ENCODE results near the gene NAA10. TPM values are rescaled to one million over a fixed set of nuclear protein-coding genes. Genes with fewer than 3 reads are reported as not detected.

The NAA10 gene
- total RNA-seq, 1 experiment from 2014 or later, result 91.3 TPM

DNA sequence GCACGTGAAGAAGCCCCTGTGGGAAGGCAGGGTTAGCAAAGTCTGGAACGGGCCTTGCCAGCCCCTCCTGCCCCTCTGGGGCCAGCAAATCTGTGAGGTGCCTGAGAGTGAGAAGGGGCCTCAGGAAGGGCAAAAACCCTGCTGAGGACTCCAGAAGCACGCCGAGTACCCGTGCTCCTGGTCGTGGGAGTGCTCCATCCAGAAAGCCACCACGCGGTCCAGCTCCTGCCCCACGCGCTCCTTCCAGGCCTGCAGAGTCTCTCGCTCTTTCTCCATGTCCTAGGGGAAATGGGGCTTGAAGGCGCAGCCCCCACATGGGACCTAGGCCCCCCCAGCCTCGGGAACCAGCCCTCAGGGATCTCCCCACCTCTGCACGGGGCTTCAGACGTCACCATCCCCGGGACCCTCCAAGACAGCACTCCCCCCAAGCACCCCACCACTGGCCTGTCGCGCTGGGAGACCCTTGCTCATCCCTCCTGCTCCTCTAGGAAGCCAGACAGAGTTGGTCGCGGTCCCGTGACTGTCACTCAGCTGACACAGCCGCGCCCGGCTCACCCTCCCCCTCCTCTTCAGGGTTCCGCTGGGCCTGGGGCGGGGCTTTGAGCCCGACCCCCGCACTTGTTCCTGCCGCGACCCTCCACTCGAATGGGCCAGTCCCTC lies 9.4 kb upstream of the NAA10 start, which contains the start of gene RENBP:
RENBP (minus strand) TSS at position 504 of the 660 bp plus-strand sequence; CDS start at position 471, 33 bp downstream.
- no peaks in the 10 kb centered on the region for H3K27me3 ChIP-seq (replicated peaks; ENCODE audit: control insufficient read depth, insufficient read depth, low read length)
- TF ChIP-seq, protein P1, sequence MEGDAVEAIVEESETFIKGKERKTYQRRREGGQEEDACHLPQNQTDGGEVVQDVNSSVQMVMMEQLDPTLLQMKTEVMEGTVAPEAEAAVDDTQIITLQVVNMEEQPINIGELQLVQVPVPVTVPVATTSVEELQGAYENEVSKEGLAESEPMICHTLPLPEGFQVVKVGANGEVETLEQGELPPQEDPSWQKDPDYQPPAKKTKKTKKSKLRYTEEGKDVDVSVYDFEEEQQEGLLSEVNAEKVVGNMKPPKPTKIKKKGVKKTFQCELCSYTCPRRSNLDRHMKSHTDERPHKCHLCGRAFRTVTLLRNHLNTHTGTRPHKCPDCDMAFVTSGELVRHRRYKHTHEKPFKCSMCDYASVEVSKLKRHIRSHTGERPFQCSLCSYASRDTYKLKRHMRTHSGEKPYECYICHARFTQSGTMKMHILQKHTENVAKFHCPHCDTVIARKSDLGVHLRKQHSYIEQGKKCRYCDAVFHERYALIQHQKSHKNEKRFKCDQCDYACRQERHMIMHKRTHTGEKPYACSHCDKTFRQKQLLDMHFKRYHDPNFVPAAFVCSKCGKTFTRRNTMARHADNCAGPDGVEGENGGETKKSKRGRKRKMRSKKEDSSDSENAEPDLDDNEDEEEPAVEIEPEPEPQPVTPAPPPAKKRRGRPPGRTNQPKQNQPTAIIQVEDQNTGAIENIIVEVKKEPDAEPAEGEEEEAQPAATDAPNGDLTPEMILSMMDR (IDR thresholded peaks at IDR 0.05; ENCODE audit: insufficient read depth in 1 of 2, low read depth in 1 of 2, low read length in 1 of 2, severe bottlenecking in 1 of 2, unreplicated experiment in 1 of 2), result no peak
- Mint-ChIP-seq H3K27ac (ENCODE audit: unreplicated experiment) (no peak within 1 kb of the TSS), H3K27me3 (ENCODE audit: insufficient read depth, unreplicated experiment) (no peaks in the 10 kb centered on the region), H3K36me3 (ENCODE audit: insufficient read depth, unreplicated experiment) (peaks cover 31% of the 10 kb centered on the region), H3K4me1 (ENCODE audit: low read depth, unreplicated experiment) (peaks cover 5% of the 10 kb centered on the region), H3K9me3 (ENCODE audit: unreplicated experiment) (no peaks in the 10 kb centered on the region), H3K4me3 (ENCODE audit: unreplicated experiment) (no peak within 1 kb of the TSS)
- no TSS peak for BruUV-seq (replicated peaks)
- DNase-seq, result no peak
- H3K36me3 ChIP-seq (ENCODE audit: control insufficient read depth, insufficient read depth, low read length), result no peaks in the 10 kb centered on the region; the same call in 1 of the 2 replicates
- ChIA-PET CTCF (interaction anchor here (0.6 kb wide), 1 partner anchor 40 kb away, joined by 3 read pairs; no protein-coding TSS in a partner anchor), POLR2A (no interaction called here)
- H3K4me1 ChIP-seq, result 0 out of 2 replicates have a peak, but pooled peaks cover 6% of the 10 kb centered on the region
- intact Hi-C loops (cut with micrococcal nuclease; ENCODE audit: unreplicated experiment), result no loop called here
- H3K9me3 ChIP-seq, result no peaks in the 10 kb centered on the region
- no peak within 1 kb of the TSS for H3K4me3 ChIP-seq (ENCODE audit: low read depth, low read length)

DNA sequence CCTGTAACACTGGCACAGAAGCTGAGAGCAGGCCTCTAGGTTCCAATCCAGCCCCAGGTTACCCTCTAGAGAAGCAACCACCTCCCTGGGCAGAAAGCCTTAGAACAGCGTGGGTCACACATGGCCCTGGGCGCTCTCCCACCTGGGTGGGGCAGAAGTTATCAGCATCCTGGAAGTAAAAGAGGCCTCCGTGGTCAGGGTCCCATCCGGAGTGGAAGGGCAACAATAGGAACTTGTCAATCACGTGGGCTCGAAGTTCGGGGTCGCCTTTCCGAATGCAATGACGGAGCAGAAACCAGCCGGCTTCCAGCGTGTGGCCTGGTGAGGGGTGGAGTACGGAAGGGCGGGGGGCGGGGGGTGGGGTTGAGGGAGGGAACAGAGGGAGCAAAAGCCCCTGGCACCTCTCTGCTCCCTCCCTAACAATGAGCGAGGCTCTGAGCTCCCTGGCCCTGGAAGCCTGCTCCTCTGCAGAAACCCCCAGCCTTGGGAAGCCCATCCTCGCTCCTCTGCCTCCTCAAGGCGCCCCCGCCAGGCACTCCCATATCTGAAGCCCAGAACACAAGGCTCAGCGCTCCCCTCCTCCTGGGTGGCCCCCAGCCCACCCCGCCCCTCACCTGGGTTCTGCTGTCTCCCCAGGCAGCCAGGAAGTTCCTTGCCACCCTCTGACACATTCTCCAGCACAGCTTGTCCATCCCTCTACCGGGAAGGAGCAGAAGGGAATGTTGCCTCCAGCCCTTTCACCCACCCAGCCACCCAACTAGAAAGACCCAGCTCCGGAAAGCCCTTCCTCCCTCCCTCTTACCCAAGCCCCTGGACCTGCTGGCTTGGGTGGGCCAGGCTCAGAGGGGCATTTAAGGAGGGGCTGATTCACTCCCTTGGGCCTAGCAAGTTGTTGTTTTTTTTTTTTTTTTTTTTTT lies 6.8 kb upstream of the NAA10 start:
- H3K4me1 Mint-ChIP-seq (ENCODE audit: low read depth, unreplicated experiment), result peaks cover 5% of the 10 kb centered on the region
- TF ChIP-seq, protein P1 (IDR thresholded peaks at IDR 0.05; ENCODE audit: insufficient read depth in 1 of 2, low read depth in 1 of 2, low read length in 1 of 2, severe bottlenecking in 1 of 2, unreplicated experiment in 1 of 2), result no peak
- no peaks in the 10 kb centered on the region for H3K36me3 ChIP-seq (ENCODE audit: control insufficient read depth, insufficient read depth, low read length)
- ChIA-PET CTCF (no interaction called here), POLR2A (no interaction called here)
- no peak overlapping the region for H3K27ac Mint-ChIP-seq (ENCODE audit: unreplicated experiment)
- BruUV-seq (replicated peaks), result no TSS peak
- H3K4me3 Mint-ChIP-seq (ENCODE audit: unreplicated experiment), result no peak overlapping the region
- H3K4me3 ChIP-seq (ENCODE audit: low read depth, low read length), result no peak overlapping the region
- peaks cover 7% of the 10 kb centered on the region for H3K36me3 Mint-ChIP-seq (ENCODE audit: insufficient read depth, unreplicated experiment)
- H3K4me1 ChIP-seq, result 0 out of 2 replicates have a peak, but pooled peaks cover 6% of the 10 kb centered on the region
- no peaks in the 10 kb centered on the region for H3K9me3 Mint-ChIP-seq (ENCODE audit: unreplicated experiment)
- H3K27me3 Mint-ChIP-seq (ENCODE audit: insufficient read depth, unreplicated experiment), result no peaks in the 10 kb centered on the region
- H3K27me3 ChIP-seq (replicated peaks; ENCODE audit: control insufficient read depth, insufficient read depth, low read length), result no peaks in the 10 kb centered on the region
- DNase-seq, result no peak
- intact Hi-C loops (cut with micrococcal nuclease; ENCODE audit: unreplicated experiment), result no loop called here
- no peaks in the 10 kb centered on the region for H3K9me3 ChIP-seq

DNA sequence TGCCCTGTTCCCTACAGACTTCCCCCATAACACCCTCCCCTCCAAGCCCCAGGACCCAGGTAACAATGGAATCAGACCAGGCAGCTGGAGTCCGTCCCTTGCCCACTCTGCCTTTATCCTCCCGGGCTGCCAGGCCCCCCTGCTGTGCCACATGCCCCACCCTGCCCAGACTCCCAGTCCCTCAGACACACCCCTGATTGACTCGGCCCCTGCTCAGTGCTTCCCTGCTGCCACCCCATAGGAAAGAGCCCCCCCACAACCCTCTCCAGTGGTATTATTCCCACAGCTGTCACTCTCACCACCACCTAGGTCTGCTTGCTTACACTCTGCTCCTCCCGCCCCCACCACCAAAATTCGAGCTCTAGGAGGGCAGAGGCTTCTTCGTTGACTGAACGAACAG lies 4.7 kb upstream of the NAA10 start:
- no TSS peak for BruUV-seq (replicated peaks)
- POLR2A ChIA-PET, result interaction anchor here (0.6 kb wide), 1 partner anchor 11 kb away, joined by 3 read pairs; no protein-coding TSS in a partner anchor
- Histone ChIP-seq H3K36me3 (ENCODE audit: control insufficient read depth, insufficient read depth, low read length) (no peaks in the 10 kb centered on the region), H3K4me3 (ENCODE audit: low read depth, low read length) (no peak overlapping the region), H3K9me3 (no peaks in the 10 kb centered on the region), H3K27me3 (replicated peaks; ENCODE audit: control insufficient read depth, insufficient read depth, low read length) (no peaks in the 10 kb centered on the region), H3K4me1 (0 out of 2 replicates have a peak, but pooled peaks cover 6% of the 10 kb centered on the region)
- H3K9me3 Mint-ChIP-seq (ENCODE audit: unreplicated experiment), result no peaks in the 10 kb centered on the region
- intact Hi-C loops (cut with micrococcal nuclease; ENCODE audit: unreplicated experiment), result no loop called here
- peaks cover 6% of the 10 kb centered on the region for H3K36me3 Mint-ChIP-seq (ENCODE audit: insufficient read depth, unreplicated experiment)
- no peak overlapping the region for H3K27ac Mint-ChIP-seq (ENCODE audit: unreplicated experiment)
- CTCF ChIA-PET, result interaction anchor here (0.7 kb wide), 1 partner anchor 197 kb away, joined by 3 read pairs; no protein-coding TSS in a partner anchor
- no peaks in the 10 kb centered on the region for H3K27me3 Mint-ChIP-seq (ENCODE audit: insufficient read depth, unreplicated experiment)
- no peak overlapping the region for H3K4me3 Mint-ChIP-seq (ENCODE audit: unreplicated experiment)
- H3K4me1 Mint-ChIP-seq (ENCODE audit: low read depth, unreplicated experiment), result peaks cover 5% of the 10 kb centered on the region
- TF ChIP-seq, protein P1 (IDR thresholded peaks at IDR 0.05; ENCODE audit: insufficient read depth in 1 of 2, low read depth in 1 of 2, low read length in 1 of 2, severe bottlenecking in 1 of 2, unreplicated experiment in 1 of 2), result no peak
- DNase-seq, result no peak
